IMR-90 (cell line): ENCODE data around the gene ZAP70. TPM values are rescaled to one million over a fixed set of nuclear protein-coding genes. Genes with fewer than 3 reads are reported as not detected.

Source experiments
- ATAC-seq: fragments of 200-7000 bp; cut with Tn5 transposase; 2 replicates; pipeline ENCODE4 v1.9.1; 2020; ENCODE audit warnings: low read depth, mild to moderate bottlenecking, moderate library complexity
- BruUV-seq: library from RNA; stranded (reverse); fragments of 400-500 nt; replicated peaks from 2 replicates; lab custom pipeline; 2021; lab: Mats Ljungman, UMichigan
- CTCF ChIA-PET: fragments of 300-600 bp; formaldehyde crosslinking; extraction: SDS; loops from one replicate; lab custom pipeline; 2021; ENCODE audit warnings: antibody characterized with exemption; lab: Yijun Ruan, JAX
- POLR2A ChIA-PET: fragments of 300-600 bp; sonication (Branson Sonifier 250); formaldehyde crosslinking; loops from one replicate; lab custom pipeline; 2022; ENCODE audit warnings: antibody characterized with exemption; ENCODE audit not compliant: unreplicated experiment; lab: Charles Lee
- DNase-seq: peaks from one replicate; pipeline ENCODE4 v3.0.0; 2013
- H2AFZ ChIP-seq: replicated peaks from 2 replicates; pipeline ENCODE3; 2013; ENCODE audit warnings: low read length, mild to moderate bottlenecking; ENCODE audit not compliant: poor library complexity
- H2AK5ac ChIP-seq: 2 replicates; pipeline ENCODE4 v1.6.1; 2013; ENCODE audit warnings: low read depth, low read length, inconsistent platforms
- H2AK9ac ChIP-seq: replicated peaks from 2 replicates; pipeline ENCODE3; 2013; ENCODE audit warnings: mild to moderate bottlenecking, low read depth, low read length, moderate library complexity; ENCODE audit not compliant: poor library complexity
- H2BK120ac ChIP-seq: 2 replicates; pipeline ENCODE4 v1.6.1; 2013; ENCODE audit warnings: low read depth, low read length, inconsistent platforms
- H2BK15ac ChIP-seq: 3 replicates; pipeline ENCODE4 v1.6.1; 2013; ENCODE audit warnings: low read depth, low read length, inconsistent platforms
- H2BK20ac ChIP-seq: 2 replicates; pipeline ENCODE4 v1.6.1; 2013; ENCODE audit warnings: low read depth, mild to moderate bottlenecking, inconsistent platforms, low read length, moderate library complexity
- H2BK5ac ChIP-seq: 2 replicates; pipeline ENCODE4 v1.6.1; 2013; ENCODE audit warnings: mild to moderate bottlenecking, low read depth, low read length, inconsistent platforms; ENCODE audit not compliant: poor library complexity, severe bottlenecking
- H3K14ac ChIP-seq: replicated peaks from 2 replicates; pipeline ENCODE4 v1.6.1; 2013; ENCODE audit warnings: low read depth, low read length, inconsistent platforms
- H3K18ac ChIP-seq: 2 replicates; pipeline ENCODE4 v1.6.1; 2013; ENCODE audit warnings: low read depth, low read length, control low read depth
- H3K23ac ChIP-seq: 2 replicates; pipeline ENCODE4 v1.6.1; 2013; ENCODE audit warnings: low read depth, low read length, inconsistent platforms
- H3K27ac ChIP-seq: 2 replicates; pipeline ENCODE4 v1.5.1; 2013; ENCODE audit warnings: mild to moderate bottlenecking, control low read depth, low read length; ENCODE audit not compliant: insufficient read depth
- H3K27me3 ChIP-seq: 2 replicates; pipeline ENCODE4 v1.6.1; 2013; ENCODE audit warnings: low read length; ENCODE audit not compliant: control insufficient read depth, insufficient read depth
- H3K36me3 ChIP-seq: 2 replicates; pipeline ENCODE4 v1.6.1; 2013; ENCODE audit warnings: low read length, mixed read lengths; ENCODE audit not compliant: control insufficient read depth, insufficient read depth
- H3K4ac ChIP-seq: 2 replicates; pipeline ENCODE4 v1.6.1; 2013; ENCODE audit warnings: low read depth, low read length, inconsistent platforms
- H3K4me1 ChIP-seq: 2 replicates; pipeline ENCODE4 v1.6.1; 2013; ENCODE audit warnings: low read length, mixed read lengths; ENCODE audit not compliant: control insufficient read depth, insufficient read depth
- H3K4me2 ChIP-seq: 2 replicates; pipeline ENCODE4 v1.6.1; 2013; ENCODE audit warnings: low read depth, mild to moderate bottlenecking, control low read depth, low read length, moderate library complexity
- H3K4me3 ChIP-seq: 2 replicates; pipeline ENCODE4 v1.5.1; 2013; ENCODE audit warnings: low read depth, mild to moderate bottlenecking, control low read depth, low read length, moderate library complexity; ENCODE audit not compliant: insufficient read depth
- H3K56ac ChIP-seq: 2 replicates; pipeline ENCODE4 v1.6.1; 2013; ENCODE audit warnings: low read length, inconsistent platforms; ENCODE audit not compliant: insufficient read depth; ENCODE audit errors: extremely low read depth
- H3K79me1 ChIP-seq, 2 experiments: 2 replicates each; pipeline ENCODE4 v1.6.1; 2013; ENCODE audit warnings: low read length in 2 of 2, inconsistent platforms in 1 of 2, low read depth in 1 of 2
- H3K9ac ChIP-seq: 2 replicates; pipeline ENCODE4 v1.6.1; 2013; ENCODE audit warnings: low read depth, low read length, control low read depth
- H3K9me1 ChIP-seq: 2 replicates; pipeline ENCODE4 v1.6.1; 2013; ENCODE audit warnings: low read length, inconsistent platforms; ENCODE audit not compliant: insufficient read depth
- H3K9me3 ChIP-seq: 2 replicates; pipeline ENCODE4 v1.6.1; 2013; ENCODE audit warnings: low read length; ENCODE audit not compliant: control insufficient read depth, insufficient read depth
- H4K20me1 ChIP-seq: 2 replicates; pipeline ENCODE4 v1.6.1; 2013; ENCODE audit warnings: low read length, inconsistent platforms; ENCODE audit not compliant: insufficient read depth
- H4K5ac ChIP-seq: 2 replicates; pipeline ENCODE4 v1.6.1; 2013; ENCODE audit warnings: mild to moderate bottlenecking, low read depth, low read length, control low read depth
- H4K8ac ChIP-seq, 2 experiments: 2 replicates each; pipeline ENCODE4 v1.6.1; 2013; ENCODE audit warnings: low read depth in 2 of 2, low read length in 2 of 2, control low read depth in 1 of 2, inconsistent platforms in 1 of 2
- H4K91ac ChIP-seq: 2 replicates; pipeline ENCODE4 v1.6.1; 2013; ENCODE audit warnings: low read depth, low read length, inconsistent platforms; ENCODE audit not compliant: insufficient read depth
- BHLHE40 ChIP-seq: fragments of 150-350 bp; IDR thresholded peaks from 2 replicates; pipeline ENCODE4 v1.6.1; 2016; ENCODE audit warnings: mild to moderate bottlenecking, low read depth, low read length
- CEBPB ChIP-seq: IDR thresholded peaks from 2 replicates; pipeline ENCODE4 v1.6.1; 2012; ENCODE audit warnings: low read depth, low read length, improper control_type of control experiment
- CHD1 ChIP-seq: IDR thresholded peaks from 2 replicates; pipeline ENCODE4 v1.6.1; 2012; ENCODE audit warnings: low read depth, low read length, improper control_type of control experiment
- FOS ChIP-seq: fragments of 150-350 bp; IDR thresholded peaks from 2 replicates; pipeline ENCODE4 v1.6.1; 2016; ENCODE audit warnings: low read depth, low read length
- MAFK ChIP-seq: IDR thresholded peaks from 2 replicates; pipeline ENCODE4 v1.6.1; 2012; ENCODE audit warnings: low read depth, low read length, improper control_type of control experiment
- MAZ ChIP-seq: IDR thresholded peaks from 2 replicates; pipeline ENCODE4 v1.6.1; 2012; ENCODE audit warnings: low read depth, mild to moderate bottlenecking, low read length, improper control_type of control experiment, moderate library complexity, borderline replicate concordance
- MXI1 ChIP-seq: IDR thresholded peaks from 2 replicates; pipeline ENCODE4 v1.6.1; 2012; ENCODE audit warnings: low read depth, mild to moderate bottlenecking, low read length, moderate library complexity, borderline replicate concordance
- NFE2L2 ChIP-seq: fragments of 150-350 bp; IDR thresholded peaks from 2 replicates; pipeline ENCODE4 v1.6.1; 2016; ENCODE audit warnings: low read depth, mild to moderate bottlenecking, low read length
- POLR2A ChIP-seq: IDR thresholded peaks from 2 replicates; pipeline ENCODE4 v1.6.1; 2012; ENCODE audit warnings: mild to moderate bottlenecking, low read depth, low read length
- RAD21 ChIP-seq: IDR thresholded peaks from 2 replicates; pipeline ENCODE4 v1.6.1; 2012; ENCODE audit warnings: low read length, improper control_type of control experiment
- RCOR1 ChIP-seq: IDR thresholded peaks from 2 replicates; pipeline ENCODE4 v1.6.1; 2012; ENCODE audit warnings: mild to moderate bottlenecking, low read length, improper control_type of control experiment; ENCODE audit not compliant: insufficient replicate concordance
- RFX5 ChIP-seq: IDR thresholded peaks from 2 replicates; pipeline ENCODE4 v1.8.0; 2012; ENCODE audit warnings: low read depth, mild to moderate bottlenecking, low read length, moderate library complexity
- SMC3 ChIP-seq: fragments of 150-350 bp; IDR thresholded peaks from 2 replicates; pipeline ENCODE4 v1.6.1; 2016; ENCODE audit warnings: low read depth, mild to moderate bottlenecking, antibody characterized with exemption, low read length, moderate library complexity
- WGBS, 2 experiments: methylation state at CpG; one replicate each; pipeline versions ENCODE4 v1.1.5 to v1.1.7; 2013; ENCODE audit warnings: missing lambda C conversion rate in 2 of 2; ENCODE audit not compliant: insufficient read length in 1 of 2; ENCODE audit errors: extremely low coverage in 2 of 2; 5-methylcytosine and 5-hydroxymethylcytosine counted together
- dilution Hi-C: fragments of 300-500 bp; cut with HindIII; formaldehyde crosslinking; loops from one replicate; pipeline ENCODE4 v1.14.3; 2018; ENCODE audit warnings: low sequenced_read_pairs; ENCODE audit not compliant: unreplicated experiment
- in situ Hi-C: fragments of 300-500 bp; cut with MboI; formaldehyde crosslinking; loops from 3 replicates; pipeline ENCODE4 v1.14.3; 2019; ENCODE audit warnings: low sequenced_read_pairs, inconsistent platforms, mixed read lengths
- intact Hi-C: fragments of 100-400 bp; cut with micrococcal nuclease; formaldehyde crosslinking; loops from 2 replicates; pipeline ENCODE4 v1.10.0; 2022
- polyA plus RNA-seq, 3 experiments: library from polyadenylated mRNA; depleted of rRNA; stranded (reverse); fragments of >200 nt; gene quantifications; 2 replicates each; pipeline ENCODE4 v1.2.3, GENCODE V29; 2012; ENCODE audit warnings: low replicate concordance in 1 of 3
- total RNA-seq: library from RNA; depleted of rRNA; stranded (reverse); fragments of >200 nt; gene quantifications from 2 replicates; pipeline ENCODE4 v1.2.3, GENCODE V29; 2012
- TF ChIP-seq, protein P1 (sequence below): fragments of 150-350 bp; IDR thresholded peaks from 2 replicates; pipeline ENCODE4 v1.6.1; 2017; ENCODE audit warnings: mild to moderate bottlenecking, antibody characterized with exemption, low read length, low read depth
- TF ChIP-seq, protein P2 (sequence below): conservative IDR thresholded peaks from 2 replicates; pipeline ENCODE4 v1.5.1; 2012; ENCODE audit warnings: mild to moderate bottlenecking, low read depth, low read length, improper control_type of control experiment
- TF ChIP-seq, protein P3 (sequence below): fragments of 150-350 bp; IDR thresholded peaks from 2 replicates; pipeline ENCODE4 v1.6.1; 2016; ENCODE audit warnings: low read depth, mild to moderate bottlenecking, low read length, moderate library complexity, borderline replicate concordance

The ZAP70 gene
- total and polyA plus RNA-seq, 2 of the 4 experiments (the other 2 are of a cell fraction): under 0.01 to 0.09 TPM

DNA sequence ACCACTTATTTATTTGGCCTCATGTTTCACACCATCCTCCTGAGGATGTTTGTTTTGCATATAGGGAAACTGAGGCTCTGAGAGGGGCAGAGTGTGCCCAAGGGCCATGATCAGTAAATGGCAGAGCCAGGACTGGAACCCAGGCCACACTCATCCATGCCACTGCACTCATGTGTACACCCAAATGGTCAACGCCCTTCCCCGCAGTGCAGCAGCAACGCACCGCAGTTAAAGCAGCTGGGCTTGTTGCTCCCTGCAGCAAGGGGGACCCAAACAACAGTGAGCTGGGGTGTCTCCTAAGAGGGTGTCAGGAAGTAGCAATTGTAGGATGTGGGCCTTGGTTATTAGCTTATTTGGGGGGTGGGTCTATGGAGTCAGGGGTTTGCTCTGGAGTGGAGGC, 36.6 kb downstream of the ZAP70 start:
- no peak overlapping the region for H3K14ac ChIP-seq

More for the DNA sequence above, 36.6 kb downstream of the ZAP70 start:
- Histone ChIP-seq H3K36me3 (peaks cover 2% of the 10 kb centered on the region; the same call in 1 of the 2 replicates), H3K4me1 (peaks cover 11% of the 10 kb centered on the region; the same call in 1 of the 2 replicates), H3K4me3 (no peak overlapping the region), H3K56ac (no peak overlapping the region), H2BK120ac (no peak overlapping the region), H3K27ac (no peak overlapping the region), H2AK9ac (no peak overlapping the region), H3K9ac (no peak overlapping the region), H3K23ac (no peak overlapping the region), H3K27me3 (no peaks in the 10 kb centered on the region), H3K9me1 (peaks cover 3% of the 10 kb centered on the region; the same call in 1 of the 2 replicates), H4K5ac (no peak overlapping the region), H2AK5ac (no peak overlapping the region), H3K79me1 (no peaks in the 10 kb centered on the region), H3K18ac (no peak overlapping the region), H4K20me1 (no peaks in the 10 kb centered on the region), H2BK5ac (no peak overlapping the region), H4K8ac (no peak overlapping the region), H3K4me2 (no peak overlapping the region), H2AFZ (no peak overlapping the region), H3K9me3 (no peaks in the 10 kb centered on the region), H4K91ac (no peak overlapping the region), H2BK15ac (no peak overlapping the region), H3K4ac (no peak overlapping the region), H2BK20ac (no peak overlapping the region)
- CTCF ChIA-PET: no interaction called here
- no peak for ATAC-seq
- no peak for TF ChIP-seq MAFK
- TF ChIP-seq, protein P1, sequence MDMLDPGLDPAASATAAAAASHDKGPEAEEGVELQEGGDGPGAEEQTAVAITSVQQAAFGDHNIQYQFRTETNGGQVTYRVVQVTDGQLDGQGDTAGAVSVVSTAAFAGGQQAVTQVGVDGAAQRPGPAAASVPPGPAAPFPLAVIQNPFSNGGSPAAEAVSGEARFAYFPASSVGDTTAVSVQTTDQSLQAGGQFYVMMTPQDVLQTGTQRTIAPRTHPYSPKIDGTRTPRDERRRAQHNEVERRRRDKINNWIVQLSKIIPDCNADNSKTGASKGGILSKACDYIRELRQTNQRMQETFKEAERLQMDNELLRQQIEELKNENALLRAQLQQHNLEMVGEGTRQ: no peak
- no peak for TF ChIP-seq POLR2A
- TF ChIP-seq MXI1: no peak
- no peak for TF ChIP-seq MAZ
- no peak for TF ChIP-seq SMC3
- TF ChIP-seq CHD1: no peak
- TF ChIP-seq, protein P2, sequence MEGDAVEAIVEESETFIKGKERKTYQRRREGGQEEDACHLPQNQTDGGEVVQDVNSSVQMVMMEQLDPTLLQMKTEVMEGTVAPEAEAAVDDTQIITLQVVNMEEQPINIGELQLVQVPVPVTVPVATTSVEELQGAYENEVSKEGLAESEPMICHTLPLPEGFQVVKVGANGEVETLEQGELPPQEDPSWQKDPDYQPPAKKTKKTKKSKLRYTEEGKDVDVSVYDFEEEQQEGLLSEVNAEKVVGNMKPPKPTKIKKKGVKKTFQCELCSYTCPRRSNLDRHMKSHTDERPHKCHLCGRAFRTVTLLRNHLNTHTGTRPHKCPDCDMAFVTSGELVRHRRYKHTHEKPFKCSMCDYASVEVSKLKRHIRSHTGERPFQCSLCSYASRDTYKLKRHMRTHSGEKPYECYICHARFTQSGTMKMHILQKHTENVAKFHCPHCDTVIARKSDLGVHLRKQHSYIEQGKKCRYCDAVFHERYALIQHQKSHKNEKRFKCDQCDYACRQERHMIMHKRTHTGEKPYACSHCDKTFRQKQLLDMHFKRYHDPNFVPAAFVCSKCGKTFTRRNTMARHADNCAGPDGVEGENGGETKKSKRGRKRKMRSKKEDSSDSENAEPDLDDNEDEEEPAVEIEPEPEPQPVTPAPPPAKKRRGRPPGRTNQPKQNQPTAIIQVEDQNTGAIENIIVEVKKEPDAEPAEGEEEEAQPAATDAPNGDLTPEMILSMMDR: no peak
- no peak for TF ChIP-seq NFE2L2
- no peak for TF ChIP-seq RFX5
- no peak for TF ChIP-seq CEBPB
- no peak for TF ChIP-seq FOS
- no peak for TF ChIP-seq BHLHE40
- TF ChIP-seq, protein P3, sequence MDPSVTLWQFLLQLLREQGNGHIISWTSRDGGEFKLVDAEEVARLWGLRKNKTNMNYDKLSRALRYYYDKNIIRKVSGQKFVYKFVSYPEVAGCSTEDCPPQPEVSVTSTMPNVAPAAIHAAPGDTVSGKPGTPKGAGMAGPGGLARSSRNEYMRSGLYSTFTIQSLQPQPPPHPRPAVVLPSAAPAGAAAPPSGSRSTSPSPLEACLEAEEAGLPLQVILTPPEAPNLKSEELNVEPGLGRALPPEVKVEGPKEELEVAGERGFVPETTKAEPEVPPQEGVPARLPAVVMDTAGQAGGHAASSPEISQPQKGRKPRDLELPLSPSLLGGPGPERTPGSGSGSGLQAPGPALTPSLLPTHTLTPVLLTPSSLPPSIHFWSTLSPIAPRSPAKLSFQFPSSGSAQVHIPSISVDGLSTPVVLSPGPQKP: no peak
- no peak for TF ChIP-seq RCOR1
- TF ChIP-seq RAD21: no peak
- intact Hi-C loops: no loop called here
- WGBS, 2 experiments: no CpG with 5 or more reads among the region's 4 CpGs
- DNase-seq: no peak
- POLR2A ChIA-PET: no interaction called here
- in situ Hi-C loops: no loop called here
- dilution Hi-C loops: no loop called here
- no TSS peak for BruUV-seq
